H9 (cell line): ENCODE data around the gene MEPE. TPM values are rescaled to one million over a fixed set of nuclear protein-coding genes. Genes with fewer than 3 reads are reported as not detected.
A peak's percentile ranks its signal among the peaks of the same experiment; 100 is the strongest.

ENCODE experiments used
- DNase-seq: peaks from one replicate; pipeline ENCODE4 v3.0.0-alpha.2; 2017
- H2AFZ ChIP-seq: one replicate; pipeline ENCODE4 v1.6.1; 2013; ENCODE audit warnings: mild to moderate bottlenecking, low read length, control low read depth, moderate library complexity
- H2AK5ac ChIP-seq: 2 replicates; pipeline ENCODE4 v1.6.1; 2013; ENCODE audit warnings: low read length, control low read depth, mixed read lengths; ENCODE audit not compliant: insufficient read length
- H2BK120ac ChIP-seq: one replicate; pipeline ENCODE4 v1.6.1; 2013; ENCODE audit warnings: low read depth, mild to moderate bottlenecking, low read length, control low read depth, inconsistent platforms; ENCODE audit not compliant: poor library complexity, severe bottlenecking
- H2BK12ac ChIP-seq: 2 replicates; pipeline ENCODE4 v1.6.1; 2013; ENCODE audit warnings: low read length, control low read depth, mixed read lengths, low read depth; ENCODE audit not compliant: insufficient read length
- H2BK15ac ChIP-seq: 2 replicates; pipeline ENCODE4 v1.6.1; 2013; ENCODE audit warnings: low read depth, low read length, control low read depth
- H2BK20ac ChIP-seq: one replicate; pipeline ENCODE4 v1.6.1; 2013; ENCODE audit warnings: low read depth, mild to moderate bottlenecking, low read length, control low read depth, inconsistent platforms; ENCODE audit not compliant: poor library complexity, severe bottlenecking
- H2BK5ac ChIP-seq: 2 replicates; pipeline ENCODE4 v1.6.1; 2013; ENCODE audit warnings: low read length, control low read depth, mixed read lengths; ENCODE audit not compliant: insufficient read length
- H3K14ac ChIP-seq: 2 replicates; pipeline ENCODE4 v1.6.1; 2013; ENCODE audit warnings: low read length, control low read depth; ENCODE audit not compliant: insufficient read depth
- H3K18ac ChIP-seq: 2 replicates; pipeline ENCODE4 v1.6.1; 2013; ENCODE audit warnings: low read depth, mild to moderate bottlenecking, mixed read lengths, low read length, control low read depth; ENCODE audit not compliant: insufficient read length
- H3K23ac ChIP-seq: 2 replicates; pipeline ENCODE4 v1.6.1; 2013; ENCODE audit warnings: low read length, control low read depth, mixed read lengths, low read depth; ENCODE audit not compliant: insufficient read length
- H3K23me2 ChIP-seq: 2 replicates; pipeline ENCODE4 v1.6.1; 2013; ENCODE audit warnings: low read depth, mild to moderate bottlenecking, mixed read lengths, low read length, control low read depth; ENCODE audit not compliant: insufficient read length, poor library complexity, severe bottlenecking
- H3K27ac ChIP-seq: 2 replicates; pipeline ENCODE4 v1.5.1; 2013; ENCODE audit warnings: low read length, control low read depth, mixed read lengths, low read depth; ENCODE audit not compliant: insufficient read length
- H3K27me3 ChIP-seq: 2 replicates; pipeline ENCODE4 v1.6.1; 2013; ENCODE audit warnings: low read length, control low read depth, inconsistent platforms; ENCODE audit not compliant: insufficient read depth
- H3K4ac ChIP-seq: 2 replicates; pipeline ENCODE4 v1.6.1; 2013; ENCODE audit warnings: low read depth, mild to moderate bottlenecking, control low read depth, inconsistent platforms, low read length, moderate library complexity
- H3K4me1 ChIP-seq: 2 replicates; pipeline ENCODE4 v1.6.1; 2013; ENCODE audit warnings: low read length, control low read depth, inconsistent platforms; ENCODE audit not compliant: insufficient read depth
- H3K4me2 ChIP-seq: 2 replicates; pipeline ENCODE4 v1.6.1; 2013; ENCODE audit warnings: low read length, control low read depth, mixed read lengths; ENCODE audit not compliant: insufficient read length, insufficient read depth
- H3K56ac ChIP-seq: 2 replicates; pipeline ENCODE4 v1.6.1; 2013; ENCODE audit warnings: low read depth, mild to moderate bottlenecking, mixed read lengths, low read length, control low read depth; ENCODE audit not compliant: insufficient read length
- H3K79me1 ChIP-seq: 2 replicates; pipeline ENCODE4 v1.6.1; 2013; ENCODE audit warnings: low read depth, mild to moderate bottlenecking, moderate library complexity, low read length, control low read depth, inconsistent platforms; ENCODE audit not compliant: insufficient read depth, poor library complexity, severe bottlenecking
- H3K79me2 ChIP-seq: 2 replicates; pipeline ENCODE4 v1.6.1; 2013; ENCODE audit warnings: low read length, control low read depth, inconsistent platforms; ENCODE audit not compliant: insufficient read depth
- H3K9ac ChIP-seq: 2 replicates; pipeline ENCODE4 v1.6.1; 2013; ENCODE audit warnings: low read length, control low read depth, mixed read lengths; ENCODE audit not compliant: insufficient read length; ENCODE audit errors: extremely low read depth
- H3K9me3 ChIP-seq: one replicate; pipeline ENCODE4 v1.6.1; 2013; ENCODE audit warnings: low read depth, low read length, inconsistent platforms; ENCODE audit not compliant: control insufficient read depth
- H3T11ph ChIP-seq: one replicate; pipeline ENCODE4 v1.6.1; 2013; ENCODE audit warnings: mild to moderate bottlenecking, low read length, control low read depth, inconsistent platforms
- H4K20me1 ChIP-seq: one replicate; pipeline ENCODE4 v1.6.1; 2013; ENCODE audit not compliant: control insufficient read depth, insufficient read length, insufficient read depth
- H4K5ac ChIP-seq: 2 replicates; pipeline ENCODE4 v1.6.1; 2013; ENCODE audit warnings: low read depth, mild to moderate bottlenecking, mixed read lengths, low read length, control low read depth; ENCODE audit not compliant: insufficient read length
- H4K8ac ChIP-seq: replicated peaks from 2 replicates; pipeline ENCODE4 v1.6.1; 2013; ENCODE audit warnings: low read length, control low read depth, mixed read lengths, low read depth; ENCODE audit not compliant: insufficient read length
- H4K91ac ChIP-seq: 2 replicates; pipeline ENCODE4 v1.6.1; 2013; ENCODE audit warnings: low read depth, mild to moderate bottlenecking, moderate library complexity, mixed read lengths, low read length, control low read depth; ENCODE audit not compliant: insufficient read length
- H3K27ac Mint-ChIP-seq, 3 experiments: 2 replicates in 2 of 3; 3 replicates in 1 of 3; pipeline ENCODE4 v1.8.0; 2020 to 2021; ENCODE audit warnings: mixed read lengths in 3 of 3, mild to moderate bottlenecking in 1 of 3, moderate library complexity in 1 of 3
- H3K27me3 Mint-ChIP-seq: 2 replicates; pipeline ENCODE4 v1.8.0; 2021; ENCODE audit warnings: low read depth, mild to moderate bottlenecking, moderate library complexity, mixed read lengths
- H3K36me3 Mint-ChIP-seq, 3 experiments: 2 replicates in 2 of 3; 3 replicates in 1 of 3; pipeline ENCODE4 v1.8.0; 2020 to 2021; ENCODE audit warnings: low read depth in 3 of 3, mixed read lengths in 3 of 3; ENCODE audit not compliant: insufficient read depth in 1 of 3
- H3K4me1 Mint-ChIP-seq, 2 experiments: 2 replicates each; pipeline ENCODE4 v1.8.0; 2020; ENCODE audit warnings: mixed read lengths in 2 of 2
- H3K4me3 Mint-ChIP-seq, 2 experiments: 2 replicates in 1 of 2; 3 replicates in 1 of 2; pipeline ENCODE4 v1.8.0; 2020 to 2021; ENCODE audit warnings: mild to moderate bottlenecking in 2 of 2, mixed read lengths in 2 of 2, moderate library complexity in 1 of 2
- H3K9me3 Mint-ChIP-seq, 2 experiments: 2 replicates in 1 of 2; 3 replicates in 1 of 2; pipeline ENCODE4 v1.8.0; 2020; ENCODE audit warnings: mild to moderate bottlenecking in 2 of 2, mixed read lengths in 2 of 2, moderate library complexity in 1 of 2
- CTCF ChIP-seq: fragments of 200-600 bp; sonication (generic); conservative IDR thresholded peaks from 3 replicates; pipeline ENCODE4 v1.8.0; 2021; ENCODE audit warnings: antibody characterized with exemption, mild to moderate bottlenecking
- WGBS: extraction: QIAGEN DNeasy Blood & Tissue Kit; methylation state at CpG from one replicate; pipeline ENCODE4 v1.1.7; 2013; ENCODE audit warnings: missing lambda C conversion rate, low lambda C conversion rate, mixed read lengths; ENCODE audit not compliant: insufficient read length; ENCODE audit errors: extremely low coverage; 5-methylcytosine and 5-hydroxymethylcytosine counted together
- total RNA-seq: library from RNA; stranded (reverse); gene quantifications from 2 replicates; pipeline ENCODE4 v1.2.1, GENCODE V29; 2021

The MEPE gene
- total RNA-seq, 1 experiment from 2014 or later: not detected

DNA sequence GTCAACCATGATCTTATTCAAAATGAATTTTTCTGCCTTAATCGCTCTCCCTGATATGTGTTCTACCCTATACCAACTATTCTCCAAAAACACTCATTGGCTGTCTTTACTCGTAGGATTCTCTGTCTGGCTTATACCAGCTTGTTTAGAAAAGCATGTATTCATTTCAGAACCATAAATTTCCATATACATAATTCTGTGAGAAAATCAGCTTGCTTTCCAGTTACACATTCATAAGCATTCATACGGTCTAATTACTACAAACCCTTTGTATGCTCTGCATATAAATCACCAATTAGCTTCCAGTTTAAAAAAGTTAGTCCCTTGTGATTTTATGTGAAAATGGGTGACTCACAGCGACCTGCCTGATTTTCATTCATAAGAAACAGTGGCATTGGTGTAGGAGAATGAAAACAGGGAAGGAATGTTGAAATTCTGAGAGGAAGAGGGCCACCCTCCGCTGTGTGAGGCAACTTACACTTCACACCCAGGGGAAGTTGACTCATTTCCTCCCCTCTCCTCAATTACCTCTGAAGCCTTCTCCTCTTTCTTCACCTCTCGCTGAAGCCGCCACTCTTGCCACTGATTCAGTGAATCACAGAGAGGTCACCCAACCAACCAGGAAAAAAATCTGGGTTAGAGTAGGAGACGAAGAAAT lies 63.3 kb downstream of the MEPE start:
- peaks cover 16 to 21% of the 10 kb centered on the region in 2 experiments for H3K4me1 Mint-ChIP-seq
- peaks cover 16 to 28% (median 26%) of the 10 kb centered on the region in 3 experiments for H3K36me3 Mint-ChIP-seq
- Histone ChIP-seq H3K23ac (no peak overlapping the region), H4K20me1 (no peaks in the 10 kb centered on the region), H3K56ac (no peak overlapping the region), H3K9ac (no peak overlapping the region), H4K5ac (no peak overlapping the region), H2BK12ac (no peak overlapping the region), H3T11ph (no peak overlapping the region), H3K4me2 (peak overlapping the region; percentile 0), H2BK15ac (no peak overlapping the region), H3K27me3 (no peaks in the 10 kb centered on the region), H2BK120ac (no peak overlapping the region), H3K4me1 (peaks cover 2% of the 10 kb centered on the region; the same call in 1 of the 2 replicates), H2BK20ac (no peak overlapping the region), H3K4ac (no peak overlapping the region), H2AFZ (no peak overlapping the region), H4K91ac (no peak overlapping the region), H3K27ac (peak overlapping the region; percentile 60), H3K18ac (no peak overlapping the region), H4K8ac (no peak overlapping the region), H3K14ac (no peak overlapping the region), H2AK5ac (no peak overlapping the region), H2BK5ac (no peak overlapping the region), H3K9me3 (no peaks in the 10 kb centered on the region), H3K79me2 (no peaks in the 10 kb centered on the region), H3K23me2 (no peaks in the 10 kb centered on the region), H3K79me1 (no peaks in the 10 kb centered on the region)
- H3K9me3 Mint-ChIP-seq: peaks cover 9 to 17% of the 10 kb centered on the region in 2 experiments; a peak in 4 of 5 replicates
- no peaks in the 10 kb centered on the region for H3K27me3 Mint-ChIP-seq
- H3K27ac Mint-ChIP-seq: peak overlapping the region in 2 of 3 experiments; percentile 60 to 91; a peak in 4 of 7 replicates
- peak; percentile 67 for DNase-seq
- no peak for TF ChIP-seq CTCF
- no peak overlapping the region for H3K4me3 Mint-ChIP-seq
- no CpG with 5 or more reads among the region's 8 CpGs for WGBS

Other genes with a start within 250 kb of the MEPE start
- gene DSPP, start 224.4 kb upstream of the MEPE start, total RNA-seq: not detected in 2 replicates
- gene DMP1, start 182.7 kb upstream of the MEPE start, total RNA-seq: not detected in 2 replicates
- gene IBSP, start 33.4 kb upstream of the MEPE start, total RNA-seq: not detected in 2 replicates
- gene SPP1, start 142.7 kb downstream of the MEPE start, total RNA-seq: 13.2 and 15.5 TPM in 2 replicates
- 35.7 and 38.4 TPM in 2 replicates for gene PKD2, start 174.7 kb downstream of the MEPE start, total RNA-seq